NCI-H748 (cell line): ENCODE results near the gene SPDEF.

Source experiments
- DNase-seq: peaks from one replicate; lab custom pipeline; 2025; ENCODE audit not compliant: unreplicated experiment; lab: John Stamatoyannopoulos, UW

Gene SPDEF

DNA sequence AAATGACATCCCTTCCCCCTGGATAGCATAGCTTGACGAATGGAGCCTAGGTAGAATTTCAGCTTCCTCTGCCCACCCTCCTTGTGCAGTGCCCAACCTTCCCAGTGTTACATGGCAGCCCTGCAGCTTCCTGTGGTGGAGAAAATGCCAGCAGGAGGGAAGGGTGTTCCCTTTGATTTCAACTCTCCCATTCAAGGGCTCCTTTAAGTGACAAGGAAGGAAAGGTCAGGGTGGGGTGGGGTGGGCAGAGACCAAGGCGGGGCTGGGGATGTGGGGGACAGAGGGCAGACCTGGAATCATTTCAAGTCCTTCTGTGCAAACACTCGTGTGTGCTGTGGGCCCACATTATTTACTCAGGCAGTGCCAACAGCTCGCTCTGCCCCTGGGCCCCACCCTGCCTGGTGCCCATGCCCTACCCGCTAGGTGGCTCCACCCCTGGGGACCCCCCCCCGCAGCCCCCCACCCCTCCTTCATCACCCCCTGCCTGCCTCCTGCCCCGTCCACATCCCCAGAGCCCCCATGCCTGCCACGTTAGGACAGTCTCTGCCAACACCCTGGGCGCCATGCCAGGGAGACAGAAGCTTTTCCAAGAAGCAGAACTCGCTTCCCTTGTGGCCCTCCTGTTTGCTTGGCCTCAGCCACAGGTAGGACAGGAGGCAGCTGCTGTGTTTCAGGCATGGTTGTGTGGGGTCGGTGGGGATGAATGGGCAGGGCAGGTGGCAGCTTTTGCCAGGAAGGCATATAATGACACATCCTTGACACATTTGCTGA lies 9.4 kb downstream of the SPDEF start:
- peak; percentile 83 for DNase-seq

DNA sequence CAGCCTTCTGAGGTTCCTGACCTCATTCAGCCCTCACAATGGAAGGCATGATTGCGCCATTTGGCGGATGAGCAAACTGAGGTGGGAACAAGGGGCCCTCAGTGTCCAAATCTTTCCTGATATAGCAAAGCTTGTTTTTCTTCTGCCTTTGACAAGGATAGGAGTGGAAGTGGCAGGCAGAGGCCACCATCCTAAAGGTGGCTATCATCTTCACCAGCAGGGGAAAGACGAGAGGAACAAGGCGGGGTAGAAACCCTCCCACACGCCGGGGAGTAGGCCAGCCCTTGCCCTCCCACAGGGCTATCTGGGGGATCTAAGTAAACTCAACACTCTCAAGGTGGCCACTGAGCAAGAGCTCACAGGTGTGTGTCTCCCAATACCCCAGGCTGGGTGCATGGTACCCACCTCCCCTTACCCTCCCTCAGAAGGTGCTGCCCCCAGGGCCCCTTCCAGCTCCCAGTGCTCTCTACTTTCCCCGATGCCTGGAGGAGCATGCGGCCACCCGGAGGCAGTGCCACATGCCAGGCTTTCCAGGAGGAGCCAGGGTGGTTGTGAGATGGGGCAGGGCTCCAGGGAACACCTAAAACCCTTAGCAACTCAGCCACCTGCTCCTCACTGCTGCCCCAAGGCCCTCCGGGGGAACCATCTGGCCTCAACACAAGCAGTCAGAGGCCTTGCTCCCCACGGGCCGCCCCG lies 11.2 kb downstream of the SPDEF start:
- DNase-seq = no peak

DNA sequence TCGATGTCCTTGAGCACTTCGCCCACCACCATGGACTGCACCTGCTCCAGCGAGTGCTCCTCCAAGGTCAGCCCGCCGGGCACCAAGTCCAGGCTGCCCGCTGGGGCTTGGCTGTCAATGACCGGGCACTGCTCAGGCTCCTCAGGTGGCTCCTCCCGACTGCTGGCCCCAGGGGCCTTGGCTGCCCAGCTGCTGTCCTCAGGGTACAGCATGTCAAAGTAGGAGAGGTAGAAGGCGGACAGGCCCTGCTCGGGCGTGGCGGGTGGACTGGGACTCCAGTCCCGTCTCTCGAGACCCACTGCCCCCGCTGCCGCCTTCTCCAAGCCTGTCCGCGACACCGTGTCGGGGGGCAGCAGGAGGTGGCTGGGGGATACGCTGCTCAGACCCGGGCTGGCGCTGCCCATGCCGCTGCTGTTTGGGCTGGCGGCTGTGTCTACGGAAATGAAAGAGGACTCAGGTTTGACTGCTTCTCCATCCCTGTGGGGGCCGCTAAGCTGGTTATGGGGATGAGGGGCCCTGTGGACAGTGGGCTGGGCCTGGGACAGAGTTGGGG lies 12.0 kb downstream of the SPDEF start:
- DNase-seq = no peak

DNA sequence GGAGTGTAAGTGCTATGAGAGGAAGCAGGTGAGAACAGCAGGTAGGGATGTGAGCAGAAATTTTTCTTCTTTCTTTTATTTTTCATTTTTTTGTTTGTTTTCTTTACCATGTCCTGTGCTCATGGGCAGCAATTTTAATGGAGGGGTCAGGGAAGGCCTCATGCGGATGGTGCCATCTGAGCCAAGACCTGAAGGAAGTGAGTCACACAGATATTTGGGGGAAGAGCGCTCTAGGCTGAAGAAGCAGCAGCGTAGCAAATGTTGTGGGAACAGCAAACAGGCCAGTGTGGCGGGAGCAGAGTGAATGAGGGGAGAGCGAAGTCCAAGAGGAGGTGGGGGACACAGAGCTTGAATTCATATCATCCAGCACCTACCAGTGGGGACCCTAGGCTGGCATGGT lies 12.7 kb downstream of the SPDEF start:
- DNase-seq = no peak

- DNase-seq = no peak
Observed at GRCh38 chr6:34540841-34541240, 15.3 kb downstream of the SPDEF start.

GRCh38 chr6:34540222-34540621 lies 15.9 kb downstream of the SPDEF start:
- no peak for DNase-seq

GRCh38 chr6:34539181-34539580 lies 16.9 kb downstream of the SPDEF start:
- no peak for DNase-seq

GRCh38 chr6:34538581-34538980 lies 17.5 kb downstream of the SPDEF start:
- DNase-seq = no peak

DNA sequence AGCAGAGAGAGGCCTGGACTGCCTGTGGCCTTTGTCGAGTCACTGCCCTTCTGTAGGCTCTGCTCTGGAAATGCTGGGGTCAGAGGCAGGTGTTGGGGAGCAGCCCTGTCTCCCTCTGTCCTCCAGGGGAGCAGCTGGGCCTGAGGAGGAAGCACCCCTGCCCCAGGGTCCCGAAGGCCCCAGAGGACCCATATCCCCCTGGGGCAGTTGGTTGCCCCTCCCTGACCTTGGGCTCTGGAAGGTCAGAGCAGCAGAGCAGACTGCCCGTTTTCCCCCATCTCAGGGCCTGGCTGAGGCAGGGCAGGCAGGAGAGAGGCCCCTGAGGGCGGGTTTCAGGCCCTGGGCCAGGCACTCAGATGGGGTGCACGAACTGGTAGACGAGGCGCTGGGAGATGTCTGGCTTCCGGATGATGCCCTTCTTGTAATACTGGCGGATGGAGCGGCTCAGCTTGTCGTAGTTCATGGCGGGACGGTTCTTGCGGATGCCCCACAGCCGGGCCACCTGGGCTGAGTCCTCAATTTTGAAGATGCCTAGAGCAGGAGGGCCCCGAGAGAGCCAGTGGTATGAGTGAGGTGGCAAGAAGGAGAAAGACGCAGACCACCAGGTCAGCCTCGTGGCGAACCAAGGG lies 18.1 kb downstream of the SPDEF start:
- no peak for DNase-seq

DNA sequence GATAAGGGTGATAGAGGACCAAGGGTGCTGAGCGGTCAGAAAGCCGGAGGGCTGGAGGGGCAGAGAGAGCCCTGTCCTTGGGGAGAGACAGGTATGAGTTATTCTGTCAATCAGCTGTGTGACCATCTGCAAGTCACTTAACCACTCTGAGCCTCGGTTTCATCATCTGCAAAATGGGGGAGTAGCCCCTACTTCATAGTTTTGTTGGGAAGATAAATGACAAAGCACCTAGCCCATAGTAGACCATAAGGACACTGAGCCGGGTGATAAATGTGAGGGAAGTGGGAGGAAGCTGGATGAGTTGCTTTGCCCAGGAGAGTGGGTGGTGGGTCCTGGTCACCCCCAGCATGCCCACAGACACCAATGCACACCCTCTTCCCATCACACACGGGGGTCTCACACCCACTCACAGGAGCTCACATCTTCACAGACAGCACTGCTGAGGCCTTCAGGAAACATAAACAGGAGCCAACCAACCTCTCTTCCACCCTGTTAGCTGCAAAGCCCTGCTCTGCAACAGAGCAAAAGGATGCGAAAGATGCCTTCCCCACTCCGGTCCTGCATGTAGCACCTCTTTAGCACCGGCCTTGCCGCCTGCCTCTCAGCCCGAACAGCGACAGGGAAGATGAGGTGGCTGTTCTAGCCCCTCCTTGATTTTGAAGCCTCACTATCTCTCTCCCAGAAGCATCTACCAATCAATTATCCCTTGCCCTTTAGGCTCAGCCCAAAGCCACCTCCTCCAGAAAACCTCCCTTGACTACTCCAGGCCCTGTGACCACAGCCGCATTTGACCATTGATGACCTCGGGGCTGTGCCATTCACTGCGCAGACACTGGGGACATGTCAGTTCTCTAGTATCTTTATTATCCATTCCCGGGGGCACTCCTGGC lies 18.9 kb downstream of the SPDEF start:
- no peak for DNase-seq

GRCh38 chr6:34536251-34536958 lies 19.7 kb downstream of the SPDEF start:
- no peak for DNase-seq

DNA sequence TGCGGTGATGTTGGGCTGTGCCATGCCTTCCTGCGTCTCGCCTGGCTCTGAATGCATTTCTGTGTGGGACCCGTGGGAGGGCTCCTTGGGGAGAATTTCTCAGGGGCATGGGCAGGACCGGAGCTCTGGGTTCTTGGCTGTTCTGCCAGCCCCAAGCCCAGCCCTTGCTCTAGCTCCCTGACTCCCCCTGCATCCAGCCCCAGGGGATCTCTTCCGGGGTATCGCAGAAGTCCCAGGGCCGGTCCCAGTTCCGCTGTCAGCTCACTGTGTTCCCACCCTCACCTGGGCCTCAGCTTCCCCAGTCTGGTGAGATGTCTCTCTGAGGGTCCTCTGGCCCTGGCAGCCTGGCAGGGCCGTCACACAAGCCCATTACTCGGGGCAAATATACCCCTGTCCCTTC lies 20.5 kb downstream of the SPDEF start:
- no peak for DNase-seq

DNA sequence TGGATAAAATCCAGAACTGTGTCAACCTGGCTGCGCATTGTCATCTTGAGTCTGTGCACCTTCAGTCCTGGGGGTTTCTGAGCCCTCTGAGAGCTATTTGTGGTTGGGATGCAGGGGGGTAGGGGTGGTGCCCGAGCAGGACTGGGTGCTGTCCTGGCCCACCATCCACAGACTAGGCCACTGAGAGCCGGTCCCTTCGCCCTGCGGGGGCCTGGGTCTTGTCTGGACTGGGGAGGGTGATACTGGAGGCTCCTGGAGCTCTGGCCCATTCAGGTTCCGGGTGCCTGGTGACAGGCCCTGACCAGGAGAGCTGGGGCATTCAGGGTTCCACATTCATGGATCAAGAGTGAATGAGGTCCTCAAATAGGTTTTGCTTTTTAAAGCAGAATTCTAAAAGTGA lies 20.9 kb downstream of the SPDEF start:
- DNase-seq = no peak

DNA sequence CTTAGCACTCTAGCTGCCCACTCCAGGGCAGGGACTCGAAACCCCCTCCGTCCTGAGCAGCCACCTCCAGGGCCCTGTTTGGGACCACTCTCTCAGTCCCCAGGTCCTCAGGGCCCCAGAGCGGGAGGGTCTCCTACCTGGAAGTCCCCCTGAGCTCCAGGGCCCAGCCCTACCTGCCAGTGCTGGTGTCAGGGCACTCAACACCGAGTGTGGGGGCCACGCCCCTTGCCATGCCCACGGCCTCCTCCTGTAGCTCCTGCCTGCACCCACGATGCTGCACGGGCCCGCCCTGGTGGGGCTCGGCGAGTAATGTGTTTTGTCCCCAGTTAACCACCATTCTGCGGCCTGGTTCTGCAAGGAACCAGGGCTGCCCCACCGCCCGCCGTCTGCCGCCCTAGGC lies 21.5 kb downstream of the SPDEF start:
- DNase-seq = no peak

GRCh38 chr6:34534146-34534545 lies 22.0 kb downstream of the SPDEF start:
- no peak for DNase-seq

DNA sequence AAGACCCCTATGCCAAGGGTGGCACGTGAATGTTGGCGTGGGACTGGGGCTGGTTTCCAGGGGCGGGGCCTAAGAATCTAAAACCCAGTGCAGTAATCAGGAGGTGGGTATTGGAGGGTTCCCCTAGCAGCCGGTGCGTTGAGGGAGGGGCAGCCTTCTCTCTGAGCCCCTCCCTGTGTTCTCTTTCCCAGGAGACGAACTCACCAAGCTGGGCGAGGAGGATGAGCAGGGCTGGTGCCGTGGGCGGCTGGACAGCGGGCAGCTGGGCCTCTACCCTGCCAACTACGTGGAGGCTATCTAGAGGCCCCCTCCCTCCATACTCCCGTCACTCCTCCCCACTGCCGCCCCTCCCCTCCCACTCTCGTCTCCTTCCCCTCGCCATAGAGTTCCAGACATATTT lies 23.9 kb downstream of the SPDEF start:
- DNase-seq = no peak

DNA sequence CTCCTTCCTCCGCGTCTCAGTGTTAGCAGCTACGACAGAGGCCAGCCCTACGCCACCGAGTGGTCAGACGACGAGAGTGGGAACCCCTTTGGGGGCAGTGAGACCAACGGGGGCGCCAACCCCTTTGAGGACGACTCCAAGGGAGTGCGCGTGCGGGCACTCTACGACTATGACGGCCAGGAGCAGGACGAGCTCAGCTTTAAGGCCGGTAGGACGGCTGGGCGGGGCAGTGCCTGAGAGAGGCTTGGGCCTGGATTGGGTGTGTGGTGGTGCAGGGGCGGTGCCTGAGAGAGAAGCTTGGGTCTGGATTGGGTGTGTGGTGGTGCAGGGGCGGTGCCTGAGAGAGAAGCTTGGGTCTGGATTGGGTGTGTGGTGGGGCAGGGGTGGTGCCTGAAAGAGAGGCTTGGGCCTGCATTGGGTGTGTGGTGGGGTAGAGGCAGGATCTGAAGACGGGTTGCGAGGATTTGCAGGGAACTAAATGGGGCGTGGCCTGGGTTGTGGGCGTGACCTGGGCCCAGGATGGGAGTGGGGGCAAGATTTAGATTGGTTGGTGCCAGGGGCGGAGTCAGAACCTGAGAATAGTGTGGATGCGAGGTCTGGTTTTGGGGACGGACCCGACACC lies 24.4 kb downstream of the SPDEF start:
- no peak for DNase-seq

DNA sequence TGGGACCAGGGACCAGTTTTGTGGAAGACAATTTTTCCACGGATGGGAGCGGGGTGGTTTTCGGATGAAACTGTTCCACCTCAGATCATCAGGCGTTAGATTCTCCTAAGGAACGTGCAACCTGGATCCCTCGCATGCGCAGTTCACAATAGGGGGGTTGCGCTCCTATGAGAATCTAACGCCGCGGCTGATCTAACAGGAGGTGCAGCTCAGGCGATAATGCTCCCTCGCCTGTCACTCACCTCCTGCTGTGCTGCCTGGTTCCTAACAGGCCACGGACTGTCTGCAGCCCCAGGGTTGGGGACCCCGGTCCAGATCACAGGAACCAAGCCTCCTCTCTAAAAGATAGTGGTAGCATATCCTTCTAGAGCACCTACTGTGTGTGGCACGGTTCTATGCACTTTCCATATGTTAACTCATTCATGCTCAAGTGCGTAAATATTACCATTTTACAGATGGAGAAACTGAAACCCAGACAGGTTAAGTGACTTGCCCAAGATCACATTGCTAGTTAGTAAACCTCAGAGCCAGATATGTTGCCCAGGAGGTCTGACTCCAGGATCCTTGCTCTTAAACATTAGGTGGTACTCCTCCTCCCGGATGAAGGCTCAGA lies 25.3 kb downstream of the SPDEF start:
- no peak for DNase-seq

DNA sequence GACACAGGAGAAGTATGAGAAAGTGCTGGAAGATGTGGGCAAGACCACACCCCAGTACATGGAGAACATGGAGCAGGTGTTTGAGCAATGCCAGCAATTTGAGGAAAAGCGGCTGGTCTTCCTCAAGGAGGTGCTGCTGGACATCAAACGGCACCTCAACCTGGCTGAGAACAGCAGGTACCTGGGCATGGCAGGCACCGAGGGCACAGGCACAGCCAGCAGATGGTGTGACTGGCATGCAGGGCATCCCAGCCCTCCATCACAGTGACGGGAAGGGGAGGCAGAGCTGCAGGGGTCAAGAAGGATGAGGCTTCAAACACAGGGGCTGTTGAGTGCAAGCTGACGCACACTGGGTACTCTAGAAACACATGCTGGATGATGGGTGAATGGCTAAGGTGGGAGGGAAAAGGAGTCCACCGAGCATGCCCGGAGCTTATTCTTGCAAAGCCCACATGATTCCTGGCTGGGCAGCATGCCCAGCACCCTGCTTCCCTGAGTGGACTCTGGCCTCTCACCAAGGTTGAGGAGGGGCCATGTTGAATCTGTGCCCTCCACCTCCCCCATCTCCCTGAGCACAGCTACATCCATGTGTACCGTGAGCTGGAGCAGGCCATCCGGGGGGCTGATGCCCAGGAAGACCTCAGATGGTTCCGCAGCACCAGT lies 26.3 kb downstream of the SPDEF start:
- DNase-seq = peak; percentile 19
